ENCODE results near the gene PAX5.

- TF ChIP-seq POLR2A (IDR thresholded peaks at IDR 0.05), result no peak
- TF ChIP-seq CTCF (IDR thresholded peaks at IDR 0.05), result no peak
Observed at GRCh38 chr9:36802201-36802920, 231.7 kb downstream of the PAX5 start.

Measured in esophagus squamous epithelium (tissue), 4 donors.